Stimulated activated CD4-positive, alpha-beta T cell treated with anti-CD3 and anti-CD28 coated beads, Interleukin-2, amount 100 ng/mL, for 48 hours (primary cell): ENCODE data around the gene ADH1B.
"Not testable (repeated sequence)": the region's sequence is repeated elsewhere in the genome, so short reads cannot be mapped to it uniquely, and the experiment has no call there.

ENCODE experiments used
- DNase-seq, 2 donors: peaks; one replicate each; pipeline ENCODE4 v3.0.0-alpha.2; 2020

The ADH1B gene

GRCh38 chr4:99321241-99322191 lies at the start of gene ADH1B:
ADH1B (minus strand) TSS chr4:99321401; CDS start chr4:99321331, 70 bp downstream.
- no peak for DNase-seq

DNA sequence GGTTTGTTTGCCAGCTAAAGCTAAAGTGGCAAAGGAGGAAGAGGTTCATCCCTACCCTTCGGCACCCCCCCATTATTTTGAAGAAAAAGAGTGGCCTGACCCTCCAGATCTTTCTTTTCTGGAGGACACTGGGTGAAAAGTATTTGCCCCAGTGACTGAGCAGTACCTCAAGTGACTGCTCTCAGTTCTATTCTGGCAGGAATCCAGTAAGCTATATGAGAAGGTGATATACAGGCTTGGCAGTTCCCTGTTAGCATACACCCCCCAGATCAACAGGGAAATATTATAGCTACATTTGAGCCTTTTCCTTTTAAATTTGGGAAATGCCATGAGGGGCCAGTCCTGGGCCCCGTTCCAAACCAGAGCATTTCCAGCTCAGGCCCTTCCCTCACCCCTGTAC lies 46.6 kb upstream of the ADH1B start:
- not testable (repeated sequence) for DNase-seq

GRCh38 chr4:99366491-99366890 lies 45.3 kb upstream of the ADH1B start:
- DNase-seq: no peak

DNA sequence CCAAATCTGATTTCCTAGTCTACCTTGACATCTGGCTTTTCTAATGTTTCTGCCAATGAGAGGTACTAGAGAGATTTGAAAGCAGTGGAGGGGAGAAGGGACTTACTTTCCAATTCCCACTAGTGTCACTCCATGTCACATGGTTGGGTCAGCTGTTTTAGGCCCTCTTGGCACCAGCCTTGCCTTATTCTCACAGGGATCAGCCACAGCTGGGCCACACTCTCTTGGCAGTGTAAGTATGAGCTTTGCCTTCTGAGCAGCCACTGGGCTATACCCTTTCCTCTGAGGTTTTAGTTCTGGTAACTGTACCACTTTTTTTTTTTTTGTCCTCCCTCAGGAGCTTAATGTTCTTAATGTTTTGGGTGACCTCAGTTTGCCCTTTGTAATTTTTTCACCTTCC lies 41.6 kb upstream of the ADH1B start:
- no peak for DNase-seq

- no peak for DNase-seq
These were observed 40.7 kb upstream of the ADH1B start for GRCh38 chr4:99361899-99362275.

DNA sequence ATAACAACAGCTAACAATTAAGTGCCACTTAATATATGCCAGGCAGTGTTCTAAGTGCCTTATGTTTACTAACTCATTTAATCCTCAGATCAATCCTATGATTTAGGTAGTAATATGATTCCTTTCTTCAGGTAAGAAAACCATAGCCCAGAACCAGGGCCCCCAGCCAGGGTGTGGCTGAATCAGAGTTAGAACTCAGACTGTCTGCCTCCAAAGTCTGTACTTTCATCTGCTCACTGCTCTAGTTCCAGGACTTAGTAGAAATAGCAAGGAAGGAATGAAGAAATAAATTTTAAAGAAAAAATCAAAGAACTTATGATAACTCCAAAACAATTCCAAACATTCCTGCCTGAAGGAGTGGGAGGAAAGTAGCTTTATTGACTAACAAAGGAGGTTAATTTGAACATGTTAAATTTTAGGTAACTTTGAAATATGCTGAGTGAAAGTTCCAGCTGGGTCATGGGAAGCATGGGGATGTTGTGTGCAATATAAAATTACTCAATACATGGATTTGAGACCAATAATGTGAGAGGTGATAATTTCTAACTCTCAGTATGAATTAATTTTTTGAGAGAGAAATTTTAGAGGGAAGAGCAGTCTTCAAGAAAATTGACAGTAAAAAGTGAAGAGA lies 40.2 kb upstream of the ADH1B start:
- no peak for DNase-seq

- DNase-seq: no peak
These were observed 38.4 kb upstream of the ADH1B start for GRCh38 chr4:99359480-99360204.

DNA sequence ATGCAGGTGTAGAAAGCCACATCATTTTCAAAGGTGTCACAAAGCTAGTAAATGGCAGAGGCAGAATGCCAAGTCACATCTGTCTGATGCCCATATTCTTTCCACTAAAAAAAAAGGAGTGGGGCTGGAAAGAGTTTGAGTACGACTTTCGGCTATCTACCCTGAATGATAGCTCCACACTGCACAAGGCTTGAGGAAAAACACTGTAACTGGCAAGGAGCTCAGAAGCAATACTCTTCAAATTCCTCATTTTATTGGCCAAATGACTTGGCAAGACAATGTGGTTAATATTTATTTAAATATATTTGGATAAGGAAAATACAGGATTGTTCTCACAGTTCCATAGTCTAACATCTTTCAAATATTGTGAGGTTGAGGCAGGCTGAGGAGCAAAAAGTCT lies 36.7 kb upstream of the ADH1B start:
- DNase-seq: no peak

DNA sequence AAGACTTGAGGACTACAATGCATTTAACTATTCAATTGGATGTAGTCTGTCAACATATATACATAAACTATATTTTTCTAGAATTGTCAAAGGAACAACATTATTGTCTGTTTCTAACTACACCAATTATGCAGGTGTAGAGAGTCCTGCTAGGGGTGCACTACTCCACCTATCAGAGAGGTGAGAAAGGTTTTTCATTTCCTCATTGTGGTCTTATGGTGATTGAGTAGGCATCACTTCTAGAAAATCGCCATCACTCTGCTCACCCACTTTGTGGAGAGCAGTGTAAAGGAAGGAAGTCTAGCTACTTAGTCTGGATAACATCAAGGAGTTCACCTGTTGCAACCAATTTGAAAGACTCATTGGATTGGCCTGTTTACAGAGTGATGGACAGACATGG lies 35.8 kb upstream of the ADH1B start:
- no peak for DNase-seq

- DNase-seq: not testable (repeated sequence)
These were observed 34.9 kb upstream of the ADH1B start for GRCh38 chr4:99356149-99356548.

DNA sequence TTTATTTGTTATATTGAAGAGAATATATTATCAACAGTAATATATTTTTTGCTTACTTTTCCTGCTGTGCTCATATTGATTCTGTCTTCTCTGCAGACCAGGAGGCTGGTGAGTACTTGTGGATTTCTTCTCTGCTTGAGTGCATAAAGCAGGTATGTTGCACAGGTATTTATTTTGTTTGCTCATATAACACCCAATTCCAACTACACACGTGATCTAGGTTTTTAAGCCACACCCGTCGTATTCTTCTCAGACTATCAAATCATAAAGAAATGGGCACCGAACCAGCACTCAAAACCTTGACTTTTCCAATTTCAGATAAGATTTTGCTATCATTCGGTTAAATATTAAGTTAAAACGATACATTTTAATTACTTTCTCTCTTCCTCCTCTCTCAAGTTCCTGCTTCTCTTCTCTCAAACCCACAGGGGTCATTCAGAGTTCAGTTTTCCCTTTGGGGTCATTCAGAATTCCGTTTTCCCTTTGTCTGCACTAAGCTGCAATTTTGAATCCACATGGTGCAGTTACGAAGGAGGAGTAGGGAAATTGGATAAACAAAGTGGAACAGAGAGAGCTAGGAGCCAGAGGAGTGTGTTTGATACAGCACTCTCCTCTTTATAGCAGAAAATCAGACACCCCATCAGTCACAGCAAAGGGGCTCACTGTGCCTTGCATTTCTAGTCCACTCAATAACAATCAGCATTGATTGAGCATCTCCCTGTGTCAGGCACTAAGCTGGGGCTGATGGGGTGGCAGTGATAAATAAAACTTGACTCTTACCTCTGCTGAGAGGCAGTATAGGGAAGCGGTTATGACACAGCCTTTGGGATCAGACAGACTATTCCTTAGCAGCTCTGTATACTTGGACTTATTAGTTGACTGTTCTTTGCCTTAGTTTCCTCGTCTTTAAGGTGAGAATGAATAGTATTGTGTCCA lies 31.7 kb upstream of the ADH1B start, which contains the start of gene ADH1C:
ADH1C (minus strand) TSS at position 145 of the 936 bp plus-strand sequence; CDS start at position 74, 71 bp downstream.
- DNase-seq: no peak

DNA sequence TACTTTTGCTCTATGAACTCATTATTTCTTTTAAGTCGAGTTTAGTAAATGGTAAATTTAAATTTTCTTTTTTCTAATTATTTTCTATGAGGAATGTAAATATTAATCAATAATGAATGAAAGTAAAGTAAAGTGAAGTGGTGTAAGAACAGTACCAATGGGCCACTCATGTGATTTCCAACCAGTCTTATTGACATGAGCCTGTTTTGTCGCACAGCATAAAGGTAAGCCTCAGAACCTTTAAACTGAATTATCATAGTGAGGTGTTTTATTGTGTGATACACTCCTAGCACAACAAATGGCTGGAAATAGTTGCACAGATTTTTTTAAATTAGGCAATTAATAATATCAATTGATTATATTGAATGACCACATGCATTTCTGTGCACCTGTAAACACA lies 30.3 kb upstream of the ADH1B start:
- DNase-seq: no peak

- no peak for DNase-seq
These were observed 28.1 kb upstream of the ADH1B start for GRCh38 chr4:99349338-99349737.

DNA sequence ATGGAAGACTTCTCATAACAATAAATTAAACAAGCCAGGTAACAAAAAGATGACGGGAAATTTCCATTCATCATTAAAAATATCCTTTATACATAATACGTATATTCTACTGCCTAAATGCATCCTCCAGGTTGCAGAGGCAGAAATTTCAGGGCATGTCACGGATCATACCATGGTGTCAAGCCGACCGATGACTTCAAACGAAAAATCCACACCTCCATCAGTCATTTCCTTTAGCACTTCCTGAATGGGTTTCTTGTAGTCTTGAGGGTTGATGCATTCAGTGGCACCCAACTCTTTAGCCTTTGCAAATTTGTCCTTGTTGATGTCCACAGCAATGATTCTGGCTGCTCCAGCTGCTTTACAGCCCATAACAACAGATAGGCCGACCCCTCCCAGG lies 21.4 kb upstream of the ADH1B start:
- DNase-seq: not testable (repeated sequence)

DNA sequence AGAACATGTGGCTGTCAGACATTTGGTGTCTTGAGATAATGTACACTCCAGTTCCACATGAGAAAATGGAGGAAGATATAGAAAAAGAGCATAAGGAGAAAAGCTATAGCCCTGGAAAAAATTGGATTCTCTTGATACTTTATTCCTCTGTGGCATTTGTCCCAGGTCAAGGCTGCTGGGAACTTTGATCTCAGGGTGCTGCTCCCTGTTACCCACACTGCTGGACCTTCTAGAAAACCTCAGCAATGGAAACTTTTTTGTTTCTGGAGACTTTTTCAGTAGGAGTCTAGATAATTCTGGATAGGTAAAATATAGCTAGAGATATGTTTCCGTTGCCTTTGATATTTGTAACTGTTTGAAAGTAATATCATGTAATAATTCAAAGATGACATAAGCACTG lies 20.2 kb upstream of the ADH1B start:
- DNase-seq: no peak

DNA sequence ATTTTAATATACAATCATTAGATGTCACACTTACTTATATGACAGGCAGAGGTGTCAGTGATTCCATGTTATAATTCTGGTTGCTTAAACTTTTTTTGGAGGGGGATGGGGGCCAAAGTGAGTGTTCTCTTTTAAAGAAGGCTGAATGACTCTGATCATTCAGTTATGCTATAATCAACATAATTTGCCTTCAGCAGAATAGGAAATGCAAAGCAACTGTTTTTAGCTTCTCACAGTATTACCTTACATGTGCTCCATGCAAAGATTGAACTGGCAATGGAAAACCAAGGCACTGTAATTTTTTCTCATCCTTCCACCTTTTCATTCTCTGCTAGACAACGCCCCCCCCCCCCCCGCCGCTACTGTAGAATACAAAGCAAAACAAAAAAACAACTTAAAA lies 18.0 kb upstream of the ADH1B start:
- DNase-seq: no peak

GRCh38 chr4:99336553-99336952 lies 15.4 kb upstream of the ADH1B start:
- DNase-seq: no peak

GRCh38 chr4:99334880-99335279 lies 13.7 kb upstream of the ADH1B start:
- DNase-seq: no peak

DNA sequence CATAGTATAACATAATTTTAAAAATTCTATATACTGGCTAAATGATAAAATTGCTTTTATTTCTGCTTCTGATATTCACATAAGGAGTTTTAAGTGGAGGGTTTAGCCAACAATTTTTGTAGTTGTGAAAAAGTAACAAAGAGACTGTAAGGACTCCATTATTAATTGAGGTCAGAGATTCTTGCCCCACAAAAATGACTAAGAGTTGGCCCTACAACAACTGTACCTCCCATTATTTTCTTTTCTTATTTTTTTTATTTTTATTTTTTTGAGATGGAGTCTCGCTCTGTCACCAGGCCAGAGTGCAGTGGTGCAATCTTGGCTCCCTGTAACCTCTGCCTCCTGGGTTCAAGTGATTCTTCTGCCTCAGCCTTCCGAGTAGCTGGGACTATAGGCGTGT lies 9.4 kb upstream of the ADH1B start:
- no peak for DNase-seq

- DNase-seq: no peak
These were observed 8.7 kb upstream of the ADH1B start for GRCh38 chr4:99329876-99330275.

- no peak for DNase-seq
These were observed 3.8 kb upstream of the ADH1B start for GRCh38 chr4:99324979-99325378.

DNA sequence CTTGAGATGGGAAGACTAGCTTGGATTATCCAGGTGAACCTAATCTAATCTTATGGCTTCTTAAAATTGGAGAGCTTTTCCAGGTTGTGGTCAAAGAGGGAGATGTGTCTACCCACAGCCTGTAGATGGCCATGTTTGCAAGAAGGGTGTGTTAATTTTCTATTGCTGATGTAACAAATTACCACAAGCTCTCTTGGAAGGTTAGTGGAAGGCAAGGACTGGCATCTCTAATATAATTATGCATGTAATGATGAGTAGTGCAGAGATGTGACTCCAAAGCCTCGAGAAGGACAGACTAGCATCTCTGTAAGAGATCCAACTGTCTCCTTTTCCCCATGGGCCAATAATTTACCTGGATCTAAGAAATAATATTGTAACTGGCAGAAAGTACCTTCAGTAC lies 3.2 kb upstream of the ADH1B start:
- no peak for DNase-seq
